Measurements from ENCODE around the gene CST9. TPM values are rescaled to one million over a fixed set of nuclear protein-coding genes. Genes with fewer than 3 reads are reported as not detected.
A peak's percentile ranks its signal among the peaks of the same experiment; 100 is the strongest.

The CST9 gene
- polyA plus RNA-seq, 2 donors, result 0.04 TPM; not detected in 1

- H3K4me1 ChIP-seq (ENCODE audit: control insufficient read depth in 2 of 2, insufficient read depth in 2 of 2, low read length in 1 of 2), result peaks cover 11 to 30% of the 10 kb centered on the region in 2 donors
- peaks cover 4 to 21% of the 10 kb centered on the region in 2 donors for H3K36me3 ChIP-seq (ENCODE audit: control insufficient read depth in 2 of 2, insufficient read depth in 2 of 2, low read length in 1 of 2)
- H3K4me3 ChIP-seq (ENCODE audit: low read depth in 1 of 2, low read length in 2 of 2), result no peak overlapping the region
- 81% methylated on average over 12 of the region's 12 CpGs for WGBS, 2 donors
- no peaks in the 10 kb centered on the region for H3K27me3 ChIP-seq (ENCODE audit: control insufficient read depth in 1 of 2, insufficient read depth in 2 of 2, low read length in 2 of 2)
- H3K9me3 ChIP-seq (ENCODE audit: control insufficient read depth in 2 of 2, insufficient read depth in 1 of 2, low read depth in 1 of 2, low read length in 1 of 2), result no peaks in the 10 kb centered on the region
- H3K27ac ChIP-seq (ENCODE audit: low read depth in 2 of 2, low read length in 1 of 2), result no peak overlapping the region
Observed at GRCh38 chr20:23631981-23632710, 26.4 kb upstream of the CST9 start.

DNA sequence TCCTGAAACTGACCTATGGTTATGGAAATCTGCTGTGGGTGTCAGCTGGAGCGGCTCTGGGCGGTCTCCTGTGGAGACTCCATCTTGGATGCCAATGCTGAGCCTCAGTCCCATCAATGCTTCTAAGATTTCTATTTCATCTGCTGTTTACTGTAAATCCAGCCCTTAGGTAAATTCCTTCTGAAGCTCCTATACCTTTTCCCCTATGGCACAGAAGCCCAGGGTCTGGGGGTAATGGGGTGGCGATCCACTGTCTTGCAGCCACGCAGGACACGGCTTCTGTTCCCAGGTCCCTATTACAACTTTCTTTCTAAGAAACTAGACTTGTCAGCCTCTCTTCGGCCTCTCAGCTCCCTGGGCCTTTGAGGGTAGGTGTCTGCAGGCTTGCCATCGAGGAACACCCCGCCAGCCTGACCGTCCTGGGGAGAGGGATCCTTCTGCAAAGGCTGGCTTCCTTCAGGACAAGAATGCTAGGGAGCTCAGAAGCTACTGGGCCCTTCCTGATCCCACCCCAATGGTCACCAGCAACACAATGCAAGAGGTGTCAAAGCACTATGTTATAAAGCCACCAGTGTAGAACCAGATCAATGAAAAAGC is 25.6 kb upstream of the CST9 start:
- H3K4me3 ChIP-seq (ENCODE audit: low read depth in 1 of 2, low read length in 2 of 2), result no peak overlapping the region
- no peaks in the 10 kb centered on the region for H3K27me3 ChIP-seq (ENCODE audit: control insufficient read depth in 1 of 2, insufficient read depth in 2 of 2, low read length in 2 of 2)
- no peaks in the 10 kb centered on the region for H3K9me3 ChIP-seq (ENCODE audit: control insufficient read depth in 2 of 2, insufficient read depth in 1 of 2, low read depth in 1 of 2, low read length in 1 of 2)
- WGBS, 2 donors, result 93 to 94% methylated on average over 9 of the region's 9 CpGs
- H3K36me3 ChIP-seq (ENCODE audit: control insufficient read depth in 2 of 2, insufficient read depth in 2 of 2, low read length in 1 of 2), result peaks cover 4 to 21% of the 10 kb centered on the region in 2 donors
- no peak overlapping the region for H3K27ac ChIP-seq (ENCODE audit: low read depth in 2 of 2, low read length in 1 of 2)
- peaks cover 11 to 26% of the 10 kb centered on the region in 2 donors for H3K4me1 ChIP-seq (ENCODE audit: control insufficient read depth in 2 of 2, insufficient read depth in 2 of 2, low read length in 1 of 2)

GRCh38 chr20:23630392-23630849 is 24.7 kb upstream of the CST9 start:
- Histone ChIP-seq H3K36me3 (ENCODE audit: control insufficient read depth in 2 of 2, insufficient read depth in 2 of 2, low read length in 1 of 2) (peaks cover 4 to 21% of the 10 kb centered on the region in 2 donors), H3K27me3 (ENCODE audit: control insufficient read depth in 1 of 2, insufficient read depth in 2 of 2, low read length in 2 of 2) (no peaks in the 10 kb centered on the region), H3K9me3 (ENCODE audit: control insufficient read depth in 2 of 2, insufficient read depth in 1 of 2, low read depth in 1 of 2, low read length in 1 of 2) (no peaks in the 10 kb centered on the region), H3K4me3 (ENCODE audit: low read depth in 1 of 2, low read length in 2 of 2) (no peak overlapping the region), H3K27ac (ENCODE audit: low read depth in 2 of 2, low read length in 1 of 2) (peak overlapping the region in 1 of 2 donors; percentile 60), H3K4me1 (ENCODE audit: control insufficient read depth in 2 of 2, insufficient read depth in 2 of 2, low read length in 1 of 2) (peaks cover 8 to 27% of the 10 kb centered on the region in 2 donors)
- WGBS, 2 donors, result 92 to 95% methylated on average over 4 of the region's 4 CpGs

- Histone ChIP-seq H3K4me1 (ENCODE audit: control insufficient read depth in 2 of 2, insufficient read depth in 2 of 2, low read length in 1 of 2) (peaks cover 8 to 20% of the 10 kb centered on the region in 2 donors), H3K27ac (ENCODE audit: low read depth in 2 of 2, low read length in 1 of 2) (peak overlapping the region; percentile 18 to 84)
- 70 to 72% methylated on average over 12 of the region's 12 CpGs for WGBS, 2 donors
Observed at GRCh38 chr20:23629542-23630391, 24.1 kb upstream of the CST9 start.

GRCh38 chr20:23629017-23629541 is 23.4 kb upstream of the CST9 start:
- Histone ChIP-seq H3K36me3 (ENCODE audit: control insufficient read depth in 2 of 2, insufficient read depth in 2 of 2, low read length in 1 of 2) (peaks cover 0 to 13% of the 10 kb centered on the region in 2 donors), H3K4me3 (ENCODE audit: low read depth in 1 of 2, low read length in 2 of 2) (no peak overlapping the region), H3K9me3 (ENCODE audit: control insufficient read depth in 2 of 2, insufficient read depth in 1 of 2, low read depth in 1 of 2, low read length in 1 of 2) (no peaks in the 10 kb centered on the region), H3K4me1 (ENCODE audit: control insufficient read depth in 2 of 2, insufficient read depth in 2 of 2, low read length in 1 of 2) (peaks cover 6 to 15% of the 10 kb centered on the region in 2 donors), H3K27me3 (ENCODE audit: control insufficient read depth in 1 of 2, insufficient read depth in 2 of 2, low read length in 2 of 2) (no peaks in the 10 kb centered on the region), H3K27ac (ENCODE audit: low read depth in 2 of 2, low read length in 1 of 2) (peak overlapping the region; percentile 25 to 84)
- WGBS, 2 donors, result 39 to 50% methylated on average over 7 of the region's 7 CpGs

More at GRCh38 chr20:23629542-23630391, 24.1 kb upstream of the CST9 start:
- Histone ChIP-seq H3K36me3 (ENCODE audit: control insufficient read depth in 2 of 2, insufficient read depth in 2 of 2, low read length in 1 of 2) (peaks cover under 1 to 18% of the 10 kb centered on the region in 2 donors), H3K27me3 (ENCODE audit: control insufficient read depth in 1 of 2, insufficient read depth in 2 of 2, low read length in 2 of 2) (no peaks in the 10 kb centered on the region), H3K4me3 (ENCODE audit: low read depth in 1 of 2, low read length in 2 of 2) (no peak overlapping the region), H3K9me3 (ENCODE audit: control insufficient read depth in 2 of 2, insufficient read depth in 1 of 2, low read depth in 1 of 2, low read length in 1 of 2) (no peaks in the 10 kb centered on the region)

DNA sequence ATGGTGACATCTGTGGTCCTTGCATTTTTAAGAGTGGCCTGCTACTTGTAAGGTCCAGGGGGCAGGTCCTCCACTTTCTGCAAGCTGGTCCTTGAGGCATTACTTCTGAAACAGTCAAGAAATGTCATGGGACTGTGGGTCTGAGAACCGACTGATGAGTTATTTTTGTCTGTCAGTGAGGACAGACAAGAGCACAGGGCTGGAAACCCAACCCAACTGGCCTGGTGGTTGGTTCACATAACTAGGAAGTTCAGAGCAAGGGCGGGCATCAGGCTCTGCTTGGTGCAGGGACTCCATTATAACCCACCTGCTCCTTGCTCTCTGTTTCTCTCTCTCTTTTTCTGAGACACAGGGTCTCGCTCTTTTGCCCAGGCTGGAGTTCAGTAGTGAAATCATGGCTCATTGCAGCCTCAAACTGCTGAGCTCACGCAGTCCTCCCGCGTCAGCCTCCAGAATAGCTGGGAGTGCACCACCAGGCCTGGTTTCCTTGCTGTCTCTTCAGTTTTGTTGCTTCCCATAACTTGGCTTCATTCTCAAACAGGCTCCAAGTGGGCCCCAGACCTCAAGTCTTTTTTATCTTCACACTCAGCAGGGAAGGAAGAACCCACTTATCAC is 22.8 kb upstream of the CST9 start:
- H3K4me3 ChIP-seq (ENCODE audit: low read depth in 1 of 2, low read length in 2 of 2), result no peak overlapping the region
- H3K36me3 ChIP-seq (ENCODE audit: control insufficient read depth in 2 of 2, insufficient read depth in 2 of 2, low read length in 1 of 2), result peaks cover 0 to 12% of the 10 kb centered on the region in 2 donors
- no peaks in the 10 kb centered on the region for H3K27me3 ChIP-seq (ENCODE audit: control insufficient read depth in 1 of 2, insufficient read depth in 2 of 2, low read length in 2 of 2)
- peak overlapping the region; percentile 25 to 48 for H3K27ac ChIP-seq (ENCODE audit: low read depth in 2 of 2, low read length in 1 of 2)
- peaks cover 6 to 15% of the 10 kb centered on the region in 2 donors for H3K4me1 ChIP-seq (ENCODE audit: control insufficient read depth in 2 of 2, insufficient read depth in 2 of 2, low read length in 1 of 2)
- WGBS, 2 donors, result 84 to 95% methylated on average over 6 of the region's 6 CpGs
- no peaks in the 10 kb centered on the region for H3K9me3 ChIP-seq (ENCODE audit: control insufficient read depth in 2 of 2, insufficient read depth in 1 of 2, low read depth in 1 of 2, low read length in 1 of 2)

- Histone ChIP-seq H3K27me3 (ENCODE audit: control insufficient read depth in 1 of 2, insufficient read depth in 2 of 2, low read length in 2 of 2) (no peaks in the 10 kb centered on the region), H3K27ac (ENCODE audit: low read depth in 2 of 2, low read length in 1 of 2) (no peak overlapping the region), H3K4me1 (ENCODE audit: control insufficient read depth in 2 of 2, insufficient read depth in 2 of 2, low read length in 1 of 2) (peaks cover 6 to 15% of the 10 kb centered on the region in 2 donors), H3K36me3 (ENCODE audit: control insufficient read depth in 2 of 2, insufficient read depth in 2 of 2, low read length in 1 of 2) (peaks cover 0 to 3% of the 10 kb centered on the region in 2 donors), H3K4me3 (ENCODE audit: low read depth in 1 of 2, low read length in 2 of 2) (no peak overlapping the region), H3K9me3 (ENCODE audit: control insufficient read depth in 2 of 2, insufficient read depth in 1 of 2, low read depth in 1 of 2, low read length in 1 of 2) (no peaks in the 10 kb centered on the region)
- 68 to 80% methylated on average over 3 of the region's 3 CpGs for WGBS, 2 donors
Observed at GRCh38 chr20:23627501-23627900, 21.8 kb upstream of the CST9 start.

DNA sequence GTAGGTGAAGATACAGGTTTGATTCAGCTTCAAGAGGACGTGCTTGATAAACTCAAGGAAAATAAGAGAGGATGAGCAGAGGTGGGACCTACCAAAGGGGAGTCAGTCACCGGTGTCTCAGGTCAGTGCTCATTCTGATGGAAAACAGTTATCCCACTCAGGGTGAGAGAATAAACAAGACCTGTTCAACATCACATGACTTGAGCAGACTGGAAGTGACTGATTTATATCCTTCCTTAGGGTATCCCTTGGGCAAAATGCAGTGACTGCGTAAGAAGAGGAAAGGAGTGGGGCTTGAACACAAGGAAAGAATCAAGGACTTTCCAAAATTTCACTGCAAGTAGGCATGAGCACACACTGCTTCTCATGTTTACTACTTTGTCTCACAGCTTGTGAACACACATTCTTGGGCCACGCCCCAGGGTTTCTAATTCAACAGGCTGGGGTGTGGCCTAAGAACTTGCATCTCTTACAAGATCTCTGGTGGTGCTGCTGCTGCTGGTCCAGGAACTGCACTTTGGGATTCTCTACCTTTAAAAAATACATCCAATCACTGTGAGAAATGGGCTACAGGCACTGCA is 20.4 kb upstream of the CST9 start:
- WGBS, 2 donors, result 67 to 72% methylated on average over 4 of the region's 4 CpGs
- Histone ChIP-seq H3K4me1 (ENCODE audit: control insufficient read depth in 2 of 2, insufficient read depth in 2 of 2, low read length in 1 of 2) (peaks cover 6 to 15% of the 10 kb centered on the region in 2 donors), H3K4me3 (ENCODE audit: low read depth in 1 of 2, low read length in 2 of 2) (no peak overlapping the region), H3K9me3 (ENCODE audit: control insufficient read depth in 2 of 2, insufficient read depth in 1 of 2, low read depth in 1 of 2, low read length in 1 of 2) (no peaks in the 10 kb centered on the region), H3K36me3 (ENCODE audit: control insufficient read depth in 2 of 2, insufficient read depth in 2 of 2, low read length in 1 of 2) (no peaks in the 10 kb centered on the region), H3K27me3 (ENCODE audit: control insufficient read depth in 1 of 2, insufficient read depth in 2 of 2, low read length in 2 of 2) (no peaks in the 10 kb centered on the region), H3K27ac (ENCODE audit: low read depth in 2 of 2, low read length in 1 of 2) (no peak overlapping the region)
